CD14-positive monocyte (primary cell): Measurements from ENCODE around the gene OR8B4. TPM values are rescaled to one million over a fixed set of nuclear protein-coding genes. Genes with fewer than 3 reads are reported as not detected.

ENCODE experiments used
- DNase-seq, 3 donors: peaks; one replicate each; pipeline ENCODE4 v3.0.0-alpha.2; 2011 to 2022
- H2AFZ ChIP-seq: 2 replicates; pipeline ENCODE4 v1.6.0; 2012; ENCODE audit warnings: mild to moderate bottlenecking, low read depth, low read length, inconsistent platforms; ENCODE audit not compliant: insufficient read depth, poor library complexity, severe bottlenecking
- H3K27ac ChIP-seq, 2 donors: 1 replicate in 1 of 2; 2 replicates in 1 of 2; pipeline ENCODE4 v1.5.1; 2012 to 2013; ENCODE audit warnings: low read length in 2 of 2, control low read depth in 1 of 2, inconsistent platforms in 1 of 2, low read depth in 1 of 2, mild to moderate bottlenecking in 1 of 2
- H3K27me3 ChIP-seq, 2 donors: one replicate each; pipeline versions ENCODE4 v1.6.0 to v1.6.1; 2011 to 2013; ENCODE audit warnings: low read length in 2 of 2; ENCODE audit not compliant: control insufficient read depth in 2 of 2, insufficient read depth in 2 of 2
- H3K36me3 ChIP-seq, 2 donors: replicated peaks in 1 of 2; 1 replicate in 1 of 2; 2 replicates in 1 of 2; pipeline versions ENCODE4 v1.5.1 to v1.6.1; 2012 to 2013; ENCODE audit warnings: low read length in 2 of 2, control low read depth in 1 of 2, inconsistent platforms in 1 of 2, mild to moderate bottlenecking in 1 of 2; ENCODE audit not compliant: insufficient read depth in 2 of 2, control insufficient read depth in 1 of 2
- H3K4me1 ChIP-seq, 2 donors: 1 replicate in 1 of 2; 2 replicates in 1 of 2; pipeline versions ENCODE4 v1.5.1 to v1.6.1; 2012 to 2013; ENCODE audit warnings: low read length in 2 of 2, control low read depth in 1 of 2, inconsistent platforms in 1 of 2, mild to moderate bottlenecking in 1 of 2, moderate library complexity in 1 of 2; ENCODE audit not compliant: insufficient read depth in 2 of 2, control insufficient read depth in 1 of 2
- H3K4me2 ChIP-seq: replicated peaks from 2 replicates; pipeline ENCODE3; 2012; ENCODE audit warnings: low read length, moderate library complexity, mild to moderate bottlenecking; ENCODE audit not compliant: poor library complexity, severe bottlenecking; ENCODE audit errors: extremely low read depth
- H3K4me3 ChIP-seq, 3 experiments: fragments of 200-600 bp in 1 of 3; sonication (generic) in 1 of 3; replicated peaks in 1 of 3; 1 replicate in 2 of 3; 2 replicates in 1 of 3; pipeline ENCODE4 v1.5.1; 2011 to 2013; ENCODE audit warnings: low read length in 3 of 3, mild to moderate bottlenecking in 3 of 3, control low read depth in 2 of 3, low read depth in 2 of 3, inconsistent platforms in 1 of 3, moderate library complexity in 1 of 3
- H3K79me2 ChIP-seq: 2 replicates; pipeline ENCODE4 v1.6.0; 2012; ENCODE audit warnings: mild to moderate bottlenecking, control low read depth, inconsistent platforms, low read length, moderate library complexity; ENCODE audit not compliant: insufficient read depth
- H3K9ac ChIP-seq: 2 replicates; pipeline ENCODE4 v1.6.0; 2017; ENCODE audit warnings: low read length, mild to moderate bottlenecking; ENCODE audit not compliant: insufficient read depth, poor library complexity, severe bottlenecking
- H3K9me3 ChIP-seq, 2 donors: replicated peaks in 1 of 2; 1 replicate in 1 of 2; 2 replicates in 1 of 2; pipeline versions ENCODE4 v1.5.1 to v1.6.1; 2012 to 2013; ENCODE audit warnings: low read length in 2 of 2, control low read depth in 1 of 2; ENCODE audit not compliant: control insufficient read depth in 1 of 2, insufficient read depth in 1 of 2
- H4K20me1 ChIP-seq: 2 replicates; pipeline ENCODE4 v1.6.0; 2012; ENCODE audit warnings: mild to moderate bottlenecking, low read length, control low read depth, moderate library complexity; ENCODE audit not compliant: insufficient read depth
- H3K27ac Mint-ChIP-seq, 7 donors: one replicate each; pipeline ENCODE4 v1.8.0; 2020; ENCODE audit warnings: mild to moderate bottlenecking in 7 of 7, mixed read lengths in 7 of 7, moderate library complexity in 6 of 7, inconsistent platforms in 2 of 7
- H3K27me3 Mint-ChIP-seq, 3 donors: one replicate each; pipeline ENCODE4 v1.8.0; 2021 to 2022; ENCODE audit warnings: low read depth in 3 of 3, mild to moderate bottlenecking in 3 of 3, mixed read lengths in 3 of 3, moderate library complexity in 3 of 3, inconsistent platforms in 1 of 3
- H3K36me3 Mint-ChIP-seq, 2 donors: one replicate each; pipeline ENCODE4 v1.8.0; 2020; ENCODE audit warnings: mixed read lengths in 2 of 2, inconsistent platforms in 1 of 2, mild to moderate bottlenecking in 1 of 2
- H3K4me1 Mint-ChIP-seq: one replicate; pipeline ENCODE4 v1.8.0; 2020; ENCODE audit warnings: mild to moderate bottlenecking, mixed read lengths
- H3K4me3 Mint-ChIP-seq, 2 donors: one replicate each; pipeline ENCODE4 v1.8.0; 2020; ENCODE audit warnings: mild to moderate bottlenecking in 2 of 2, mixed read lengths in 2 of 2, moderate library complexity in 1 of 2
- H3K9me3 Mint-ChIP-seq, 7 donors: one replicate each; pipeline ENCODE4 v1.8.0; 2020 to 2022; ENCODE audit warnings: mixed read lengths in 7 of 7, mild to moderate bottlenecking in 6 of 7, moderate library complexity in 6 of 7, inconsistent platforms in 2 of 7
- WGBS: methylation state at CpG from one replicate; pipeline ENCODE4 v1.1.5; 2013; ENCODE audit warnings: missing lambda C conversion rate; ENCODE audit not compliant: insufficient coverage; 5-methylcytosine and 5-hydroxymethylcytosine counted together
- intact Hi-C, 2 donors: fragments of 100-400 bp; cut with micrococcal nuclease; formaldehyde crosslinking; loops; one replicate each; pipeline versions ENCODE4 v1.15.0 to v1.15.1; 2023
- polyA plus RNA-seq, 3 donors: library from polyadenylated mRNA; depleted of rRNA in 1 of 3; unstranded in 2 of 3; stranded (reverse) in 1 of 3; fragments of 300-500 nt in 2 of 3; fragments of >200 nt in 1 of 3; fragmentation: Illumina TruSeq in 2 of 3; gene quantifications; 1 replicate in 2 of 3; 2 replicates in 1 of 3; pipeline ENCODE4 v1.2.3, GENCODE V29; 2012 to 2021
- TF ChIP-seq, protein P1 (sequence below): fragments of 200-600 bp; IDR thresholded peaks from one replicate; pipeline ENCODE4 v1.8.0; 2022; ENCODE audit warnings: antibody characterized with exemption, mild to moderate bottlenecking

Gene OR8B4
- polyA plus RNA-seq, 3 donors, result not detected

DNA sequence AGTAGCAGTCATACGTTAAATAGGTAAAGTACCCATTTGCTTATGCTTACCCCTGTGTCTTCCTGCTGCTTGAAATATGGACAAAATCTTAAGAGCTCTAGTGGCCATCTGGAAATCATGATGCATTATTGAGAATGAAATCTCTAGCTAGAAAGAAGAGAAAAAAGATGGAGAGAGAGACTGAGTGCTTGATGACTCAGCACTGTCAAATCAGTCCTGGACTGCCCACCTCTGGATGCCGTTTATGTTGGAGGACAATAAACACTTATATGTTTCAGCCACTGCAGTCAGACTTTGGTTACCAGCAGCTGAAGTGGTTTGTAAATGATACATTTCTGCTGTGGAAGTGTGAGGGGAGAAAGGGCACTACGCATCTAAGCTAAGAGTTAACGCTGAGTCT is 3.6 kb downstream of the OR8B4 start:
- Mint-ChIP-seq H3K4me3 (no peak overlapping the region), H3K4me1 (no peaks in the 10 kb centered on the region), H3K36me3 (no peaks in the 10 kb centered on the region), H3K27ac (no peak overlapping the region), H3K9me3 (peaks cover 0 to 2% (median 0%) of the 10 kb centered on the region in 7 donors), H3K27me3 (peaks cover 0 to 8% (median 4%) of the 10 kb centered on the region in 3 donors)
- Histone ChIP-seq H3K27me3 (peaks cover 0 to 2% of the 10 kb centered on the region in 2 donors), H3K79me2 (no peaks in the 10 kb centered on the region), H3K9ac (no peak overlapping the region), H4K20me1 (no peaks in the 10 kb centered on the region), H3K27ac (no peak overlapping the region), H3K4me1 (no peaks in the 10 kb centered on the region), H3K36me3 (no peaks in the 10 kb centered on the region), H3K9me3 (no peaks in the 10 kb centered on the region), H3K4me3 (no peak overlapping the region), H3K4me2 (no peak overlapping the region), H2AFZ (no peak overlapping the region)
- intact Hi-C loops, result loop anchor here (5.0 to 10.0 kb wide), 2 partner anchors 164 to 166 kb away; no protein-coding TSS in a partner anchor
- 92% methylated on average over 3 of the region's 4 CpGs for WGBS
- TF ChIP-seq, protein P1, sequence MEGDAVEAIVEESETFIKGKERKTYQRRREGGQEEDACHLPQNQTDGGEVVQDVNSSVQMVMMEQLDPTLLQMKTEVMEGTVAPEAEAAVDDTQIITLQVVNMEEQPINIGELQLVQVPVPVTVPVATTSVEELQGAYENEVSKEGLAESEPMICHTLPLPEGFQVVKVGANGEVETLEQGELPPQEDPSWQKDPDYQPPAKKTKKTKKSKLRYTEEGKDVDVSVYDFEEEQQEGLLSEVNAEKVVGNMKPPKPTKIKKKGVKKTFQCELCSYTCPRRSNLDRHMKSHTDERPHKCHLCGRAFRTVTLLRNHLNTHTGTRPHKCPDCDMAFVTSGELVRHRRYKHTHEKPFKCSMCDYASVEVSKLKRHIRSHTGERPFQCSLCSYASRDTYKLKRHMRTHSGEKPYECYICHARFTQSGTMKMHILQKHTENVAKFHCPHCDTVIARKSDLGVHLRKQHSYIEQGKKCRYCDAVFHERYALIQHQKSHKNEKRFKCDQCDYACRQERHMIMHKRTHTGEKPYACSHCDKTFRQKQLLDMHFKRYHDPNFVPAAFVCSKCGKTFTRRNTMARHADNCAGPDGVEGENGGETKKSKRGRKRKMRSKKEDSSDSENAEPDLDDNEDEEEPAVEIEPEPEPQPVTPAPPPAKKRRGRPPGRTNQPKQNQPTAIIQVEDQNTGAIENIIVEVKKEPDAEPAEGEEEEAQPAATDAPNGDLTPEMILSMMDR, result no peak
- no peak for DNase-seq

DNA sequence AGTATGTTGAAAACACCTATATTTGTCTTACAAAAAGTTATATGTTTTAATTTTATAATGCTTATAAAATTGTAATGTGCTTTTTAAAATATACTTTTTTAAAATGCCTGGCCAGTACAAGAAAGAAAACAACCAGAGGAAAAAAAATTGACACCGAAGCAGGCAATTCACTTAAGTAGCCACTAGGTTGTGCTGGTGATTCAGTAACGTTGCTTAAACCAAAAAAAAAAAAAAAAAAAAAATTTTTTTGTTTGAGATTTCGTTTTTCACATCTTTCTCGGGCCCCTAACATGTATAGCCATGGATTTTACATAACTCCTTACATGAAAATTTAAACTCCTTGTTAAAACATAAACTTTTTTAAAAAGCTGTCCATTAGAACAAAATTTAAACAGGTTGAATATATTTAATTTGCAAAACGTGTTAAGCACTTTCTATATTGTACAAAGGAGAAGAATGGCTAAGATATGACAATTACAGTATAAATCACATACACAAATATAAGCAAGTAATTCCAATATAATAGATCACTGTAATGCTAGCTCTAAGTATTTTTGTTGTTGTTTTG is 9.2 kb downstream of the OR8B4 start:
- DNase-seq, result peak in 1 of 3 donors; percentile 10
- no peak overlapping the region for H3K4me3 Mint-ChIP-seq
- H3K36me3 Mint-ChIP-seq, result no peaks in the 10 kb centered on the region
- Histone ChIP-seq H3K9ac (no peak overlapping the region), H2AFZ (no peak overlapping the region), H3K4me3 (no peak overlapping the region), H3K79me2 (no peaks in the 10 kb centered on the region), H3K27ac (no peak overlapping the region), H3K4me2 (no peak overlapping the region), H4K20me1 (no peaks in the 10 kb centered on the region), H3K27me3 (peaks cover 0 to 2% of the 10 kb centered on the region in 2 donors), H3K36me3 (no peaks in the 10 kb centered on the region), H3K4me1 (no peaks in the 10 kb centered on the region), H3K9me3 (no peaks in the 10 kb centered on the region)
- no peaks in the 10 kb centered on the region for H3K9me3 Mint-ChIP-seq
- H3K27ac Mint-ChIP-seq, result no peak overlapping the region
- H3K27me3 Mint-ChIP-seq, result peaks cover 0 to 12% (median 6%) of the 10 kb centered on the region in 3 donors
- TF ChIP-seq, protein P1, result peak; percentile 86
- intact Hi-C loops, result loop anchor here in 1 of 2 donors (10.0 kb wide), 2 partner anchors 341 to 429 kb away; no protein-coding TSS in a partner anchor
- no peaks in the 10 kb centered on the region for H3K4me1 Mint-ChIP-seq
- no CpG with 5 or more reads among the region's 5 CpGs for WGBS
